CD14-positive monocyte (primary cell): Measurements from ENCODE around the gene MYCBP2. TPM values are rescaled to one million over a fixed set of nuclear protein-coding genes. Genes with fewer than 3 reads are reported as not detected.

Source experiments
- DNase-seq, 3 donors: peaks; one replicate each; pipeline ENCODE4 v3.0.0-alpha.2; 2011 to 2022
- H2AFZ ChIP-seq: 2 replicates; pipeline ENCODE4 v1.6.0; 2012; ENCODE audit warnings: mild to moderate bottlenecking, low read depth, low read length, inconsistent platforms; ENCODE audit not compliant: insufficient read depth, poor library complexity, severe bottlenecking
- H3K27ac ChIP-seq, 2 donors: 1 replicate in 1 of 2; 2 replicates in 1 of 2; pipeline ENCODE4 v1.5.1; 2012 to 2013; ENCODE audit warnings: low read length in 2 of 2, control low read depth in 1 of 2, inconsistent platforms in 1 of 2, low read depth in 1 of 2, mild to moderate bottlenecking in 1 of 2
- H3K27me3 ChIP-seq, 2 donors: one replicate each; pipeline versions ENCODE4 v1.6.0 to v1.6.1; 2011 to 2013; ENCODE audit warnings: low read length in 2 of 2; ENCODE audit not compliant: control insufficient read depth in 2 of 2, insufficient read depth in 2 of 2
- H3K36me3 ChIP-seq, 2 donors: replicated peaks in 1 of 2; 1 replicate in 1 of 2; 2 replicates in 1 of 2; pipeline versions ENCODE4 v1.5.1 to v1.6.1; 2012 to 2013; ENCODE audit warnings: low read length in 2 of 2, control low read depth in 1 of 2, inconsistent platforms in 1 of 2, mild to moderate bottlenecking in 1 of 2; ENCODE audit not compliant: insufficient read depth in 2 of 2, control insufficient read depth in 1 of 2
- H3K4me1 ChIP-seq, 2 donors: 1 replicate in 1 of 2; 2 replicates in 1 of 2; pipeline versions ENCODE4 v1.5.1 to v1.6.1; 2012 to 2013; ENCODE audit warnings: low read length in 2 of 2, control low read depth in 1 of 2, inconsistent platforms in 1 of 2, mild to moderate bottlenecking in 1 of 2, moderate library complexity in 1 of 2; ENCODE audit not compliant: insufficient read depth in 2 of 2, control insufficient read depth in 1 of 2
- H3K4me2 ChIP-seq: replicated peaks from 2 replicates; pipeline ENCODE3; 2012; ENCODE audit warnings: low read length, moderate library complexity, mild to moderate bottlenecking; ENCODE audit not compliant: poor library complexity, severe bottlenecking; ENCODE audit errors: extremely low read depth
- H3K4me3 ChIP-seq, 3 experiments: fragments of 200-600 bp in 1 of 3; sonication (generic) in 1 of 3; replicated peaks in 1 of 3; 1 replicate in 2 of 3; 2 replicates in 1 of 3; pipeline ENCODE4 v1.5.1; 2011 to 2013; ENCODE audit warnings: low read length in 3 of 3, mild to moderate bottlenecking in 3 of 3, control low read depth in 2 of 3, low read depth in 2 of 3, inconsistent platforms in 1 of 3, moderate library complexity in 1 of 3
- H3K79me2 ChIP-seq: 2 replicates; pipeline ENCODE4 v1.6.0; 2012; ENCODE audit warnings: mild to moderate bottlenecking, control low read depth, inconsistent platforms, low read length, moderate library complexity; ENCODE audit not compliant: insufficient read depth
- H3K9ac ChIP-seq: 2 replicates; pipeline ENCODE4 v1.6.0; 2017; ENCODE audit warnings: low read length, mild to moderate bottlenecking; ENCODE audit not compliant: insufficient read depth, poor library complexity, severe bottlenecking
- H3K9me3 ChIP-seq, 2 donors: replicated peaks in 1 of 2; 1 replicate in 1 of 2; 2 replicates in 1 of 2; pipeline versions ENCODE4 v1.5.1 to v1.6.1; 2012 to 2013; ENCODE audit warnings: low read length in 2 of 2, control low read depth in 1 of 2; ENCODE audit not compliant: control insufficient read depth in 1 of 2, insufficient read depth in 1 of 2
- H4K20me1 ChIP-seq: 2 replicates; pipeline ENCODE4 v1.6.0; 2012; ENCODE audit warnings: mild to moderate bottlenecking, low read length, control low read depth, moderate library complexity; ENCODE audit not compliant: insufficient read depth
- H3K27ac Mint-ChIP-seq, 7 donors: one replicate each; pipeline ENCODE4 v1.8.0; 2020; ENCODE audit warnings: mild to moderate bottlenecking in 7 of 7, mixed read lengths in 7 of 7, moderate library complexity in 6 of 7, inconsistent platforms in 2 of 7
- H3K27me3 Mint-ChIP-seq, 3 donors: one replicate each; pipeline ENCODE4 v1.8.0; 2021 to 2022; ENCODE audit warnings: low read depth in 3 of 3, mild to moderate bottlenecking in 3 of 3, mixed read lengths in 3 of 3, moderate library complexity in 3 of 3, inconsistent platforms in 1 of 3
- H3K36me3 Mint-ChIP-seq, 2 donors: one replicate each; pipeline ENCODE4 v1.8.0; 2020; ENCODE audit warnings: mixed read lengths in 2 of 2, inconsistent platforms in 1 of 2, mild to moderate bottlenecking in 1 of 2
- H3K4me1 Mint-ChIP-seq: one replicate; pipeline ENCODE4 v1.8.0; 2020; ENCODE audit warnings: mild to moderate bottlenecking, mixed read lengths
- H3K4me3 Mint-ChIP-seq, 2 donors: one replicate each; pipeline ENCODE4 v1.8.0; 2020; ENCODE audit warnings: mild to moderate bottlenecking in 2 of 2, mixed read lengths in 2 of 2, moderate library complexity in 1 of 2
- H3K9me3 Mint-ChIP-seq, 7 donors: one replicate each; pipeline ENCODE4 v1.8.0; 2020 to 2022; ENCODE audit warnings: mixed read lengths in 7 of 7, mild to moderate bottlenecking in 6 of 7, moderate library complexity in 6 of 7, inconsistent platforms in 2 of 7
- WGBS: methylation state at CpG from one replicate; pipeline ENCODE4 v1.1.5; 2013; ENCODE audit warnings: missing lambda C conversion rate; ENCODE audit not compliant: insufficient coverage; 5-methylcytosine and 5-hydroxymethylcytosine counted together
- intact Hi-C, 2 donors: fragments of 100-400 bp; cut with micrococcal nuclease; formaldehyde crosslinking; loops; one replicate each; pipeline versions ENCODE4 v1.15.0 to v1.15.1; 2023
- polyA plus RNA-seq, 3 donors: library from polyadenylated mRNA; depleted of rRNA in 1 of 3; unstranded in 2 of 3; stranded (reverse) in 1 of 3; fragments of 300-500 nt in 2 of 3; fragments of >200 nt in 1 of 3; fragmentation: Illumina TruSeq in 2 of 3; gene quantifications; 1 replicate in 2 of 3; 2 replicates in 1 of 3; pipeline ENCODE4 v1.2.3, GENCODE V29; 2012 to 2021
- TF ChIP-seq, protein P1 (sequence below): fragments of 200-600 bp; IDR thresholded peaks from one replicate; pipeline ENCODE4 v1.8.0; 2022; ENCODE audit warnings: antibody characterized with exemption, mild to moderate bottlenecking

Gene MYCBP2
- polyA plus RNA-seq, 3 donors, result 7.6 to 51.5 (median 14.4) TPM

DNA sequence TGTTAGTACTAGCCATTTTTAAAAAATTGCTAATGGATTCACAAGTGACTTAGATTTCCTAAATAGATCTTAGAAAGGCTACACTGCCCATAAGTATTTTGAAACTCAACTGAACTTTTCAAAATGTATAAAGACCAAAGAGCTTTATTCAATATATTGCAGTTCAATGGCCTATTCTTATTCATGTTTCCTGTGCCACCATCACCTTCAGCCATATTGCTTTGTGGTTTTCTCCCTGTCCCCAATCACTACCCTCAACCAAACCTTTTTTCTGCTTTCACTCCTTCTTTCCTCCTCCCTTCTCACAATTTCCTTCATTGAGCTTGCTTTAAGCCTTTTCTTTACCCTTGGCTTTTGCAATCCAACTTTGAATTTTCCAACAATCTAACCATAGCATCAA is 100.9 kb downstream of the MYCBP2 start:
- Histone ChIP-seq H2AFZ (no peak overlapping the region), H3K9me3 (no peaks in the 10 kb centered on the region), H3K27ac (no peak overlapping the region), H3K4me2 (no peak overlapping the region), H3K4me3 (no peak overlapping the region), H3K36me3 (peaks cover 66 to 83% of the 10 kb centered on the region in 2 donors), H3K79me2 (no peaks in the 10 kb centered on the region), H4K20me1 (peaks cover 9% of the 10 kb centered on the region), H3K4me1 (no peaks in the 10 kb centered on the region), H3K27me3 (no peaks in the 10 kb centered on the region), H3K9ac (no peak overlapping the region)
- Mint-ChIP-seq H3K27me3 (peaks cover 0 to 2% (median 0%) of the 10 kb centered on the region in 3 donors), H3K4me3 (no peak overlapping the region), H3K27ac (peak overlapping the region in 1 of 7 donors; percentile 1), H3K4me1 (no peaks in the 10 kb centered on the region), H3K36me3 (peaks cover 43 to 58% of the 10 kb centered on the region in 2 donors), H3K9me3 (no peaks in the 10 kb centered on the region)
- TF ChIP-seq, protein P1, sequence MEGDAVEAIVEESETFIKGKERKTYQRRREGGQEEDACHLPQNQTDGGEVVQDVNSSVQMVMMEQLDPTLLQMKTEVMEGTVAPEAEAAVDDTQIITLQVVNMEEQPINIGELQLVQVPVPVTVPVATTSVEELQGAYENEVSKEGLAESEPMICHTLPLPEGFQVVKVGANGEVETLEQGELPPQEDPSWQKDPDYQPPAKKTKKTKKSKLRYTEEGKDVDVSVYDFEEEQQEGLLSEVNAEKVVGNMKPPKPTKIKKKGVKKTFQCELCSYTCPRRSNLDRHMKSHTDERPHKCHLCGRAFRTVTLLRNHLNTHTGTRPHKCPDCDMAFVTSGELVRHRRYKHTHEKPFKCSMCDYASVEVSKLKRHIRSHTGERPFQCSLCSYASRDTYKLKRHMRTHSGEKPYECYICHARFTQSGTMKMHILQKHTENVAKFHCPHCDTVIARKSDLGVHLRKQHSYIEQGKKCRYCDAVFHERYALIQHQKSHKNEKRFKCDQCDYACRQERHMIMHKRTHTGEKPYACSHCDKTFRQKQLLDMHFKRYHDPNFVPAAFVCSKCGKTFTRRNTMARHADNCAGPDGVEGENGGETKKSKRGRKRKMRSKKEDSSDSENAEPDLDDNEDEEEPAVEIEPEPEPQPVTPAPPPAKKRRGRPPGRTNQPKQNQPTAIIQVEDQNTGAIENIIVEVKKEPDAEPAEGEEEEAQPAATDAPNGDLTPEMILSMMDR, result no peak
- no peak for DNase-seq
- intact Hi-C loops, result no loop called here

DNA sequence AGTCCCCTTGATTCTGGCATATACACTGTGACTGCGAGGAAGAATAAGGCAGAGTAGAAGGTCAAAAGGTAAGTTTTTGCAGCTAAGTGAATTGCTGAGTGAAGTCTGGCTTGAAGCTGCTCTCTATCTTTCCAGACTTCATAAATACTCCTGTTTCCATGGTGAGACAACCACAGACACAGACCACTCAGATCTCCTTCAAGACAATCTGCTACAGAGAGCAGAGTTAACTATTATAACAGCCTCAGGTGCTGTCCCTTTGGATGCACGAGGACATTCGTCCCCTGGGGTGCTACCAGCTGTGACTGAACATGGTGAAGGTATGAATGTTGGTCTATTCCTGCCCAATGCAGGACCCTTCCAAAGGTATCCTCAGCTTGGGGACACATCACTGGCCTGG is 104.0 kb downstream of the MYCBP2 start:
- TF ChIP-seq, protein P1, result no peak
- H3K4me3 Mint-ChIP-seq, result no peak overlapping the region
- H3K9me3 Mint-ChIP-seq, result no peaks in the 10 kb centered on the region
- H3K27me3 Mint-ChIP-seq, result no peaks in the 10 kb centered on the region
- intact Hi-C loops, result no loop called here
- Histone ChIP-seq H2AFZ (no peak overlapping the region), H3K27me3 (no peaks in the 10 kb centered on the region), H3K4me3 (no peak overlapping the region), H4K20me1 (peaks cover 20% of the 10 kb centered on the region), H3K4me2 (no peak overlapping the region), H3K27ac (no peak overlapping the region), H3K9me3 (no peaks in the 10 kb centered on the region), H3K36me3 (peaks cover 78 to 98% of the 10 kb centered on the region in 2 donors), H3K79me2 (no peaks in the 10 kb centered on the region), H3K9ac (no peak overlapping the region), H3K4me1 (no peaks in the 10 kb centered on the region)
- DNase-seq, result no peak
- WGBS, result no CpG with 5 or more reads among the region's 3 CpGs
- H3K4me1 Mint-ChIP-seq, result no peaks in the 10 kb centered on the region
- peaks cover 35 to 48% of the 10 kb centered on the region in 2 donors for H3K36me3 Mint-ChIP-seq
- H3K27ac Mint-ChIP-seq, result no peak overlapping the region
